ENCODE data around the gene PLP1.

The PLP1 gene

GRCh38 chrX:103776546-103776945, at the start of gene PLP1:
TSS of gene PLP1 (plus strand) at chrX:103776840. CDS start at chrX:103776996, 156 bp downstream.
- no peaks in the 10 kb centered on the region for H3K9me3 Mint-ChIP-seq (ENCODE audit: low read depth)

GRCh38 chrX:103727115-103727514, 49.5 kb upstream of the PLP1 start:
- Mint-ChIP-seq H3K27me3 (no peaks in the 10 kb centered on the region), H3K4me3 (no peak overlapping the region), H3K4me1 (ENCODE audit: low read depth) (no peaks in the 10 kb centered on the region), H3K36me3 (no peaks in the 10 kb centered on the region), H3K27ac (no peak overlapping the region), H3K9me3 (ENCODE audit: low read depth) (no peaks in the 10 kb centered on the region)

More at GRCh38 chrX:103776546-103776945, at the start of gene PLP1:
- H3K27me3 Mint-ChIP-seq, result peaks cover 2% of the 10 kb centered on the region
- H3K4me1 Mint-ChIP-seq (ENCODE audit: low read depth), result no peaks in the 10 kb centered on the region
- H3K36me3 Mint-ChIP-seq, result no peaks in the 10 kb centered on the region
- no peak within 1 kb of the TSS for H3K27ac Mint-ChIP-seq
- H3K4me3 Mint-ChIP-seq, result no peak within 1 kb of the TSS

GRCh38 chrX:103729015-103729414, 47.6 kb upstream of the PLP1 start:
- no peaks in the 10 kb centered on the region for H3K36me3 Mint-ChIP-seq
- no peak overlapping the region for H3K4me3 Mint-ChIP-seq
- no peaks in the 10 kb centered on the region for H3K27me3 Mint-ChIP-seq
- H3K9me3 Mint-ChIP-seq (ENCODE audit: low read depth), result no peaks in the 10 kb centered on the region
- H3K4me1 Mint-ChIP-seq (ENCODE audit: low read depth), result no peaks in the 10 kb centered on the region
- H3K27ac Mint-ChIP-seq, result no peak overlapping the region

- no peaks in the 10 kb centered on the region for H3K9me3 Mint-ChIP-seq (ENCODE audit: low read depth)
- no peaks in the 10 kb centered on the region for H3K27me3 Mint-ChIP-seq
- H3K36me3 Mint-ChIP-seq, result no peaks in the 10 kb centered on the region
- no peaks in the 10 kb centered on the region for H3K4me1 Mint-ChIP-seq (ENCODE audit: low read depth)
- no peak overlapping the region for H3K27ac Mint-ChIP-seq
- no peak overlapping the region for H3K4me3 Mint-ChIP-seq
Measured at GRCh38 chrX:103730147-103730795, 46.4 kb upstream of the PLP1 start.

- H3K9me3 Mint-ChIP-seq (ENCODE audit: low read depth), result no peaks in the 10 kb centered on the region
- no peaks in the 10 kb centered on the region for H3K27me3 Mint-ChIP-seq
- H3K4me1 Mint-ChIP-seq (ENCODE audit: low read depth), result no peaks in the 10 kb centered on the region
- H3K27ac Mint-ChIP-seq, result no peak overlapping the region
- H3K36me3 Mint-ChIP-seq, result no peaks in the 10 kb centered on the region
- H3K4me3 Mint-ChIP-seq, result no peak overlapping the region
Measured at GRCh38 chrX:103730796-103731493, 45.7 kb upstream of the PLP1 start.

- Mint-ChIP-seq H3K4me1 (ENCODE audit: low read depth) (no peaks in the 10 kb centered on the region), H3K36me3 (no peaks in the 10 kb centered on the region), H3K27me3 (no peaks in the 10 kb centered on the region), H3K27ac (no peak overlapping the region), H3K9me3 (ENCODE audit: low read depth) (no peaks in the 10 kb centered on the region), H3K4me3 (no peak overlapping the region)
Measured at GRCh38 chrX:103733017-103733416, 43.6 kb upstream of the PLP1 start.

GRCh38 chrX:103734125-103734760, 42.4 kb upstream of the PLP1 start:
- no peak overlapping the region for H3K27ac Mint-ChIP-seq
- H3K27me3 Mint-ChIP-seq, result no peaks in the 10 kb centered on the region
- H3K4me3 Mint-ChIP-seq, result no peak overlapping the region
- no peaks in the 10 kb centered on the region for H3K36me3 Mint-ChIP-seq
- no peaks in the 10 kb centered on the region for H3K4me1 Mint-ChIP-seq (ENCODE audit: low read depth)
- no peaks in the 10 kb centered on the region for H3K9me3 Mint-ChIP-seq (ENCODE audit: low read depth)

- Mint-ChIP-seq H3K9me3 (ENCODE audit: low read depth) (no peaks in the 10 kb centered on the region), H3K27ac (no peak overlapping the region), H3K36me3 (no peaks in the 10 kb centered on the region), H3K4me3 (no peak overlapping the region), H3K4me1 (ENCODE audit: low read depth) (no peaks in the 10 kb centered on the region), H3K27me3 (no peaks in the 10 kb centered on the region)
Measured at GRCh38 chrX:103737696-103738095, 38.9 kb upstream of the PLP1 start.

GRCh38 chrX:103739421-103739820, 37.2 kb upstream of the PLP1 start:
- no peaks in the 10 kb centered on the region for H3K9me3 Mint-ChIP-seq (ENCODE audit: low read depth)
- no peaks in the 10 kb centered on the region for H3K36me3 Mint-ChIP-seq
- no peaks in the 10 kb centered on the region for H3K4me1 Mint-ChIP-seq (ENCODE audit: low read depth)

GRCh38 chrX:103741879-103742278, 34.8 kb upstream of the PLP1 start:
- H3K4me1 Mint-ChIP-seq (ENCODE audit: low read depth), result no peaks in the 10 kb centered on the region
- no peaks in the 10 kb centered on the region for H3K36me3 Mint-ChIP-seq
- H3K27ac Mint-ChIP-seq, result no peak overlapping the region
- H3K27me3 Mint-ChIP-seq, result no peaks in the 10 kb centered on the region
- no peaks in the 10 kb centered on the region for H3K9me3 Mint-ChIP-seq (ENCODE audit: low read depth)
- H3K4me3 Mint-ChIP-seq, result no peak overlapping the region

More at GRCh38 chrX:103739421-103739820, 37.2 kb upstream of the PLP1 start:
- Mint-ChIP-seq H3K4me3 (no peak overlapping the region), H3K27me3 (no peaks in the 10 kb centered on the region), H3K27ac (no peak overlapping the region)

- no peaks in the 10 kb centered on the region for H3K27me3 Mint-ChIP-seq
- H3K9me3 Mint-ChIP-seq (ENCODE audit: low read depth), result no peaks in the 10 kb centered on the region
- no peaks in the 10 kb centered on the region for H3K36me3 Mint-ChIP-seq
- H3K27ac Mint-ChIP-seq, result no peak overlapping the region
- no peaks in the 10 kb centered on the region for H3K4me1 Mint-ChIP-seq (ENCODE audit: low read depth)
- no peak overlapping the region for H3K4me3 Mint-ChIP-seq
Measured at GRCh38 chrX:103742339-103742738, 34.3 kb upstream of the PLP1 start.

- Mint-ChIP-seq H3K27ac (no peak overlapping the region), H3K36me3 (no peaks in the 10 kb centered on the region), H3K4me3 (no peak overlapping the region), H3K9me3 (ENCODE audit: low read depth) (no peaks in the 10 kb centered on the region), H3K27me3 (no peaks in the 10 kb centered on the region), H3K4me1 (ENCODE audit: low read depth) (no peaks in the 10 kb centered on the region)
Measured at GRCh38 chrX:103747163-103747562, 29.5 kb upstream of the PLP1 start.

- Mint-ChIP-seq H3K27me3 (no peaks in the 10 kb centered on the region), H3K4me1 (ENCODE audit: low read depth) (peaks cover 5% of the 10 kb centered on the region), H3K27ac (no peak overlapping the region), H3K4me3 (no peak overlapping the region), H3K9me3 (ENCODE audit: low read depth) (peaks cover 4% of the 10 kb centered on the region), H3K36me3 (peaks cover 3% of the 10 kb centered on the region)
Measured at GRCh38 chrX:103754401-103754800, 22.2 kb upstream of the PLP1 start.

GRCh38 chrX:103756736-103757135, 19.9 kb upstream of the PLP1 start:
- Mint-ChIP-seq H3K27me3 (no peaks in the 10 kb centered on the region), H3K9me3 (ENCODE audit: low read depth) (peaks cover 4% of the 10 kb centered on the region), H3K27ac (no peak overlapping the region), H3K36me3 (peaks cover 3% of the 10 kb centered on the region), H3K4me1 (ENCODE audit: low read depth) (peaks cover 5% of the 10 kb centered on the region), H3K4me3 (no peak overlapping the region)

GRCh38 chrX:103758555-103758954, 18.1 kb upstream of the PLP1 start:
- H3K4me1 Mint-ChIP-seq (ENCODE audit: low read depth), result peaks cover 5% of the 10 kb centered on the region

More at GRCh38 chrX:103758555-103758954, 18.1 kb upstream of the PLP1 start:
- H3K36me3 Mint-ChIP-seq, result peaks cover 3% of the 10 kb centered on the region
- H3K27me3 Mint-ChIP-seq, result no peaks in the 10 kb centered on the region
- H3K9me3 Mint-ChIP-seq (ENCODE audit: low read depth), result peaks cover 4% of the 10 kb centered on the region
- no peak overlapping the region for H3K27ac Mint-ChIP-seq
- H3K4me3 Mint-ChIP-seq, result no peak overlapping the region

Measured in activated naive CD8-positive, alpha-beta T cell (primary cell).